GM18909 (cell line): ENCODE results near the gene USP14.

Source experiments
- ATAC-seq: cut with Tn5 transposase; IDR thresholded peaks from one replicate; pipeline ENCODE4 v1.9.1; 2021; ENCODE audit warnings: mild to moderate bottlenecking; ENCODE audit not compliant: unreplicated experiment, poor library complexity

The USP14 gene

GRCh38 chr18:220708-221107 is 62.4 kb downstream of the USP14 start:
- no peak for ATAC-seq

GRCh38 chr18:225745-226144 is 67.4 kb downstream of the USP14 start:
- no peak for ATAC-seq

GRCh38 chr18:227374-227773 is 69.0 kb downstream of the USP14 start:
- no peak for ATAC-seq

GRCh38 chr18:227902-228301 is 69.5 kb downstream of the USP14 start:
- ATAC-seq, result no peak

GRCh38 chr18:228586-228985 is 70.2 kb downstream of the USP14 start:
- ATAC-seq, result no peak

GRCh38 chr18:231563-231962 is 73.2 kb downstream of the USP14 start:
- ATAC-seq, result no peak

- ATAC-seq, result no peak
Observed at GRCh38 chr18:240175-240574, 81.8 kb downstream of the USP14 start.

GRCh38 chr18:245282-245847 is 87.0 kb downstream of the USP14 start:
- ATAC-seq, result no peak

GRCh38 chr18:248053-248452 is 89.7 kb downstream of the USP14 start:
- ATAC-seq, result no peak

- no peak for ATAC-seq
Observed at GRCh38 chr18:250685-251084, 92.3 kb downstream of the USP14 start.

- no peak for ATAC-seq
Observed at GRCh38 chr18:251572-251971, 93.2 kb downstream of the USP14 start.

GRCh38 chr18:253121-253520 is 94.8 kb downstream of the USP14 start:
- ATAC-seq, result no peak

GRCh38 chr18:255171-255570 is 96.8 kb downstream of the USP14 start:
- ATAC-seq, result no peak

- no peak for ATAC-seq
Observed at GRCh38 chr18:260547-260946, 102.2 kb downstream of the USP14 start.

- no peak for ATAC-seq
Observed at GRCh38 chr18:261398-262073, 103.2 kb downstream of the USP14 start.
